GM21423 (cell line): ENCODE results near the gene FUT7.
A peak's percentile ranks its signal among the peaks of the same experiment; 100 is the strongest.
"Not testable (repeated sequence)": the region's sequence is repeated elsewhere in the genome, so short reads cannot be mapped to it uniquely, and the experiment has no call there.

Experiments used
- ATAC-seq: cut with Tn5 transposase; IDR thresholded peaks from one replicate; pipeline ENCODE4 v1.9.1; 2021; ENCODE audit warnings: mild to moderate bottlenecking, moderate library complexity; ENCODE audit not compliant: unreplicated experiment

Gene FUT7

GRCh38 chr9:137006116-137007003 is 25.5 kb downstream of the FUT7 start:
- no peak for ATAC-seq

- ATAC-seq, result not testable (repeated sequence)
Observed at GRCh38 chr9:137004285-137004684, 27.6 kb downstream of the FUT7 start.

- no peak for ATAC-seq
Observed at GRCh38 chr9:137002646-137003041, 29.2 kb downstream of the FUT7 start.

- ATAC-seq, result no peak
Observed at GRCh38 chr9:137001857-137002645, 29.8 kb downstream of the FUT7 start.

- peak; percentile 76 for ATAC-seq
Observed at GRCh38 chr9:137000177-137000930, 31.5 kb downstream of the FUT7 start.

GRCh38 chr9:136997830-136998234 is 34.1 kb downstream of the FUT7 start:
- ATAC-seq, result no peak

- ATAC-seq, result no peak
Observed at GRCh38 chr9:136997371-136997770, 34.5 kb downstream of the FUT7 start.

- no peak for ATAC-seq
Observed at GRCh38 chr9:136996361-136997292, 35.3 kb downstream of the FUT7 start, which contains the start of gene CLIC3. TSS of gene CLIC3 (minus strand) at chr9:136996568. CDS start at chr9:136996543, 25 bp downstream.

GRCh38 chr9:136995772-136996311 is 36.0 kb downstream of the FUT7 start:
- no peak for ATAC-seq

GRCh38 chr9:136995362-136995761 is 36.5 kb downstream of the FUT7 start:
- ATAC-seq, result no peak

GRCh38 chr9:136994888-136995230 is 37.0 kb downstream of the FUT7 start:
- no peak for ATAC-seq

- no peak for ATAC-seq
Observed at GRCh38 chr9:136994180-136994887, 37.6 kb downstream of the FUT7 start.

- no peak for ATAC-seq
Observed at GRCh38 chr9:136992819-136993369, 39.0 kb downstream of the FUT7 start.

GRCh38 chr9:136991993-136992818 is 39.7 kb downstream of the FUT7 start, which contains the start of gene PAXX:
TSS of gene PAXX (plus strand) at chr9:136992422. CDS start at chr9:136992444, 22 bp downstream.
- ATAC-seq, result peak; percentile 81

- no peak for ATAC-seq
Observed at GRCh38 chr9:136990242-136990911, 41.5 kb downstream of the FUT7 start.

- ATAC-seq, result no peak
Observed at GRCh38 chr9:136988872-136989271, 43.0 kb downstream of the FUT7 start.

GRCh38 chr9:136985853-136986252 is 46.0 kb downstream of the FUT7 start:
- ATAC-seq, result no peak
